ENCODE results near the gene HADH. TPM values are rescaled to one million over a fixed set of nuclear protein-coding genes. Genes with fewer than 3 reads are reported as not detected.

Gene HADH
- 10 to 100 TPM; 32.5 to 53.0 TPM for total RNA-seq
- 67.3 TPM for polyA plus RNA-seq (2013, experiment 1 of 2)
- 66.0 TPM for polyA plus RNA-seq (2013, experiment 2 of 2)
- long read RNA-seq, experiment 1, transcript HADH-201 (8 exons, 1,912 nt): major isoform, 24 of 36 reads
- long read RNA-seq, experiment 1, partial matches to known transcripts: 2 of 36 reads
- long read RNA-seq, experiment 1, other reads (novel, unspliced or antisense): 10 of 36 reads
- long read RNA-seq, experiment 2, full-length matches to known transcripts: 54 of 58 reads
- long read RNA-seq, experiment 2, partial matches to known transcripts: 2 of 58 reads
- long read RNA-seq, experiment 2, other reads (novel, unspliced or antisense): 2 of 58 reads
- long read RNA-seq, experiment 3, full-length matches to known transcripts: 180 of 185 reads
- long read RNA-seq, experiment 3, partial matches to known transcripts: 3 of 185 reads
- long read RNA-seq, experiment 3, other reads (novel, unspliced or antisense): 2 of 185 reads
- long read RNA-seq, experiment 4, transcript HADH-201 (8 exons, 1,912 nt): major isoform, 137 of 140 reads
- long read RNA-seq, experiment 4, partial matches to known transcripts: 0 of 140 reads
- long read RNA-seq, experiment 4, other reads (novel, unspliced or antisense): 2 of 140 reads

GRCh38 chr4:107989537-107990386, at the start of gene HADH:
TSS of gene HADH (plus strand) at chr4:107989889. CDS start at chr4:107989933, 44 bp downstream.
- peaks cover 3% of the 10 kb centered on the region for H3K27me3 ChIP-seq (ENCODE audit: control insufficient read depth, insufficient read depth, low read length, poor library complexity, severe bottlenecking)
- peak within 1 kb of the TSS; percentile 67 for H3K27ac ChIP-seq (ENCODE audit: low read depth, low read length)
- H3K9me3 Mint-ChIP-seq: no peaks in the 10 kb centered on the region

GRCh38 chr4:107945809-107946208, 43.9 kb upstream of the HADH start:
- Mint-ChIP-seq H3K4me1 (no peaks in the 10 kb centered on the region), H3K36me3 (ENCODE audit: low read depth) (no peaks in the 10 kb centered on the region)

More at GRCh38 chr4:107989537-107990386, at the start of gene HADH:
- peak within 1 kb of the TSS; percentile 97 for H3K4me3 ChIP-seq (ENCODE audit: low read length)
- peaks cover 5% of the 10 kb centered on the region for H3K27me3 Mint-ChIP-seq (ENCODE audit: insufficient read depth)
- H3K9ac ChIP-seq (ENCODE audit: extremely low read depth, low read length, poor library complexity, severe bottlenecking): peak within 1 kb of the TSS; percentile 67
- peak; percentile 95 for DNase-seq
- H3K4me3 Mint-ChIP-seq: peak within 1 kb of the TSS; percentile 79
- H3K4me1 ChIP-seq (ENCODE audit: control insufficient read depth, insufficient read depth, low read length): no peaks in the 10 kb centered on the region
- no peaks in the 10 kb centered on the region for H3K36me3 Mint-ChIP-seq (ENCODE audit: low read depth)
- no peaks in the 10 kb centered on the region for H3K9me3 ChIP-seq (ENCODE audit: control insufficient read depth, low read length)
- no peak for TF ChIP-seq CTCF (conservative IDR thresholded peaks at IDR 0.05)
- WGBS, 2 experiments (ENCODE audit: insufficient coverage in 1 of 2, insufficient read length in 1 of 2): 0% methylated on average over 26 to 78 of the region's 78 CpGs
- peak within 1 kb of the TSS; percentile 83 for H3K27ac Mint-ChIP-seq
- H3K4me1 Mint-ChIP-seq: peaks cover 8% of the 10 kb centered on the region
- H3K36me3 ChIP-seq (ENCODE audit: control insufficient read depth, insufficient read depth, low read length): no peaks in the 10 kb centered on the region

More at GRCh38 chr4:107945809-107946208, 43.9 kb upstream of the HADH start:
- Histone ChIP-seq H3K9ac (ENCODE audit: extremely low read depth, low read length, poor library complexity, severe bottlenecking) (no peak overlapping the region), H3K9me3 (ENCODE audit: control insufficient read depth, low read length) (no peaks in the 10 kb centered on the region), H3K4me1 (ENCODE audit: control insufficient read depth, insufficient read depth, low read length) (no peaks in the 10 kb centered on the region), H3K27ac (ENCODE audit: low read depth, low read length) (no peak overlapping the region), H3K4me3 (ENCODE audit: low read length) (no peak overlapping the region), H3K36me3 (ENCODE audit: control insufficient read depth, insufficient read depth, low read length) (no peaks in the 10 kb centered on the region), H3K27me3 (ENCODE audit: control insufficient read depth, insufficient read depth, low read length, poor library complexity, severe bottlenecking) (no peaks in the 10 kb centered on the region)
- WGBS, 2 experiments (ENCODE audit: insufficient coverage in 1 of 2, insufficient read length in 1 of 2): 90 to 100% methylated on average over 3 of the region's 3 CpGs
- TF ChIP-seq CTCF (conservative IDR thresholded peaks at IDR 0.05): no peak
- DNase-seq: no peak
- Mint-ChIP-seq H3K27ac (no peak overlapping the region), H3K9me3 (no peaks in the 10 kb centered on the region), H3K27me3 (ENCODE audit: insufficient read depth) (no peaks in the 10 kb centered on the region), H3K4me3 (no peak overlapping the region)
